ENCODE results near the gene SENP3.

The SENP3 gene

DNA sequence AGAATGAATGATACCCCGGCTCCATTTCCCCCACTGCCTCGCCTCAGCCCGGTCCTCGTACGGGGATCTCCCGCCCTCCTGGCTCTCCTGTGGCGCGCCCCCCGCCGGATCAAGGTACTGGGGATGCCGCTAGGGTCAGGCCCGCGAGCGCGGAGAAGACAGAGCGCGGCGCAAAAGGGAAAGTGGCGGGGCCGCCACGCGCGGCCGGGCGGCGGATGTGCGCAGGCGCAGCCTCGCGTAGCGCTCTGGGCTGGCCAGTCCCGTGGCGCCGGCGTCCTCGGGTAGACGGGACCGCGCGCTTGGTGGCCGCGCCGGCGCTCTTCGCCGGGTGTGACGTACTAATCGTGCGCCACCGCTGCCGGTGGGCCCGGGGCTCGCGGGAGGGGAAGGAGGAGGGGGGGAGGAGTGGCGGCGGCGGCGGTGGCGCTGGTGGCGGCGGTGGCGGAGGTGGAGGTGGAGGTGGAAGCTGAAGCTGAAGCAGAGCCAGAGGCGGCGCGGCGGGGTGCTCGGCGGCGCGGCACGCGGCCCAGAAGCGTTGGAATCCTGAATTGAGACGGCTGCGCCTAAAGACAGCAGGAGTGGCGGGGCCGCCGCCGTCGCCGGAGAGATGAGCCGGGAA is at the start of gene SENP3:
Gene SENP3, plus strand, starts transcription at position 331 of the 619 bp plus-strand sequence. CDS start 1,158 bp downstream, outside the sequence.
- DNase-seq: peak; percentile 95

DNA sequence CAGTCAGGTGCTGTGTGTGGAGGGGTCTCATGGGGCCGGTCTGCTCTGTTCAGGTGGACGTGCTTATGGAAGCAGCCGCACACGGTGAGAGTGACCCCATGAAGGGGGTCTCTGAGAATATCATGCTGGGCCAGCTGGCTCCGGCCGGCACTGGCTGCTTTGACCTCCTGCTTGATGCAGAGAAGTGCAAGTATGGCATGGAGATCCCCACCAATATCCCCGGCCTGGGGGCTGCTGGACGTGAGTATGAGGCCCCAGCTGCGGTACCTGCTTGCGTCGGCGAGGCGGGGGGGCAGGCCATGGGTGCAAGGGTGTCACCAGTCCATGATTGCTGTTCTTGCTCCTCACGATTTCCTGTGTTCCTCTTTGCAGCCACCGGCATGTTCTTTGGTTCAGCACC is 49.6 kb upstream of the SENP3 start:
- no peak for DNase-seq

DNA sequence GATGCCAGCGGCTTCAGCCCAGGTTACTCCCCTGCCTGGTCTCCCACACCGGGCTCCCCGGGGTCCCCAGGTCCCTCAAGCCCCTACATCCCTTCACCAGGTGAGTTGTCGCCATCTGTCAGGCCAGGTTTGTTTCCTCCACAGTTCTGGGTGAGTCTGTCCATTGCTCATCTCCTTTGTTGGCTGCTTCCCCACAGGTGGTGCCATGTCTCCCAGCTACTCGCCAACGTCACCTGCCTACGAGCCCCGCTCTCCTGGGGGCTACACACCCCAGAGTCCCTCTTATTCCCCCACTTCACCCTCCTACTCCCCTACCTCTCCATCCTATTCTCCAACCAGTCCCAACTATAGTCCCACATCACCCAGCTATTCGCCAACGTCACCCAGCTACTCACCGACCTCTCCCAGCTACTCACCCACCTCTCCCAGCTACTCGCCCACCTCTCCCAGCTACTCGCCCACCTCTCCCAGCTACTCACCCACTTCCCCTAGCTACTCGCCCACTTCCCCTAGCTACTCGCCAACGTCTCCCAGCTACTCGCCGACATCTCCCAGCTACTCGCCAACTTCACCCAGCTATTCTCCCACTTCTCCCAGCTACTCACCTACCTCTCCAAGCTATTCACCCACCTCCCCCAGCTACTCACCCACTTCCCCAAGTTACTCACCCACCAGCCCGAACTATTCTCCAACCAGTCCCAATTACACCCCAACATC is 48.7 kb upstream of the SENP3 start:
- peak; percentile 51 for DNase-seq

DNA sequence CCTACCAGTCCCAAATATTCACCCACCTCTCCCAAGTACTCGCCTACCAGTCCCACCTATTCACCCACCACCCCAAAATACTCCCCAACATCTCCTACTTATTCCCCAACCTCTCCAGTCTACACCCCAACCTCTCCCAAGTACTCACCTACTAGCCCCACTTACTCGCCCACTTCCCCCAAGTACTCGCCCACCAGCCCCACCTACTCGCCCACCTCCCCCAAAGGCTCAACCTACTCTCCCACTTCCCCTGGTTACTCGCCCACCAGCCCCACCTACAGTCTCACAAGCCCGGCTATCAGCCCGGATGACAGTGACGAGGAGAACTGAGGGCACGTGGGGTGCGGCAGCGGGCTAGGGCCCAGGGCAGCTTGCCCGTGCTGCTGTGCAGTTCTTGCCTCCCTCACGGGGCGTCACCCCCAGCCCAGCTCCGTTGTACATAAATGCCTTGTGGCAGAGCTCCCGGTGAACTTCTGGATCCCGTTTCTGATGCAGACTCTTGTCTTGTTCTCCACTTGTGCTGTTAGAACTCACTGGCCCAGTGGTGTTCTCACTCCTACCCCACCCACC is 47.8 kb upstream of the SENP3 start:
- DNase-seq: peak; percentile 63

DNA sequence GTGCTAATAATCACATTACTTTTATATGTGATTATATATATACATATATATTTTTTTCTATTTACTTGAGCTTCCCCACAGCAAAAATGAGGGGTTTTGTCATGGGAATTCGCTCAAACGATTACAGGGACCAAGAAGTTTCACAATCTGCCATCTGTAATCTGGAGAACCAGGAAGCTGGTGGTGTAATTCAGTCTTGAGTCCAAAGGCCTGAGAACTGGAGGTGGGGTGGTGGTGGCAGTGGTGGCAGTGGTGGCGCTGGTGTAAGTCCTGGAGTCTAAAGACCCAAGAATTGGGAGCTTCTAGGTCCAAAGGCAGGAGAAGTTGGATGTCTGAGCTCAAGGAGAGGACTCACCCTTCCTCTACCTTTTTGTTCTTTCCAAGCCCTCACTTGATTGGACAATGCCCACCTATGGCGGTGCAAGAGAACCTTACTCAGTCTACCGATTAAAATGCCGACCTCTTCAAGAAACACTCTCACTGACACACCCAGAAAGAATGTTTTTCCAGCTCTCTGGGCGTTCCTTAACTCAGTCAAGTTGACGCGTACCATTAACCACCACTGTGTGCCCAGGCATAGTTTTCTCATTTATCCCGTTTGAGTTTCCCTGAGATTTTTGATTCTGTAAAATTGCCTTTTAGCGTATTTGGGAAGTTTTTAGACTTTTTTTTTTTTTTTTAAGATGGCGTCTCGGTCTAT is 45.7 kb upstream of the SENP3 start:
- no peak for DNase-seq

DNA sequence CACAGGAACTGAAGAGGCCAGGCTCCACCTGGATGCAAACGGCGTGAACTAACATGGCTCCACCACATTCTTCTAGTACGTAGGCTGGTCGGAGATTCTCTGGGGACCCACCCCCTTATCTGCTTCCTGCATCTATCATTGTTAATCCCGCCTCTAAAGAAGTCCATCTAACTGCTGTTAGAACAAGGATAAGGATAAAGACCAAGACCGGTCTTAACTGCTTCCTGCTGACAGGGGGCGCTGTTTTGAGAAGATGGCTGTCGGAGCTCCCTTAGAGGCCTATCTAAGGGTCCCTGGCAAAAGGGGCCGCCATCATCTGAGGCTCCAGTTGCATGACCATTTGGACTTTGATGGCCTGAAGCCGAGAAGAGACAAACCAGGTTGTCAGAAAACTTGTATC is 38.7 kb upstream of the SENP3 start:
- no peak for DNase-seq

DNA sequence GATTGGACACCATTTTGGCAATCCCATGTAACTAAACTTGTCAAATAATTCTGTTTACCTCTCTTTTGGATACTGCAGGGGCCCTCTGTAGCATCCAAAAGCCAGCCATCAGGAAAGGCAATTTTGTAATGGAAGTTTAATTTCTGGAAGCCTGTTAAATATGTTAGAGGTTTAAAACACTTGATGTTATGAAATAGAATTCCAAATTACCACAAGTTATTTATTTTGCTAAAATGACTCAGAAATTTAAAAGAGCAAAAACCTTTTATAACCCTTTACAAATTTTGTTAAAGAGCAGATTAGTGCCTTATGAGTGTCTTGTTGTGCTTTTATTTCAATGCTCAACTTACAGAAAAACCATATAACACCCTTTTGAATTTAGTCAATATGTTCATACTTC is 32.9 kb upstream of the SENP3 start:
- no peak for DNase-seq

DNA sequence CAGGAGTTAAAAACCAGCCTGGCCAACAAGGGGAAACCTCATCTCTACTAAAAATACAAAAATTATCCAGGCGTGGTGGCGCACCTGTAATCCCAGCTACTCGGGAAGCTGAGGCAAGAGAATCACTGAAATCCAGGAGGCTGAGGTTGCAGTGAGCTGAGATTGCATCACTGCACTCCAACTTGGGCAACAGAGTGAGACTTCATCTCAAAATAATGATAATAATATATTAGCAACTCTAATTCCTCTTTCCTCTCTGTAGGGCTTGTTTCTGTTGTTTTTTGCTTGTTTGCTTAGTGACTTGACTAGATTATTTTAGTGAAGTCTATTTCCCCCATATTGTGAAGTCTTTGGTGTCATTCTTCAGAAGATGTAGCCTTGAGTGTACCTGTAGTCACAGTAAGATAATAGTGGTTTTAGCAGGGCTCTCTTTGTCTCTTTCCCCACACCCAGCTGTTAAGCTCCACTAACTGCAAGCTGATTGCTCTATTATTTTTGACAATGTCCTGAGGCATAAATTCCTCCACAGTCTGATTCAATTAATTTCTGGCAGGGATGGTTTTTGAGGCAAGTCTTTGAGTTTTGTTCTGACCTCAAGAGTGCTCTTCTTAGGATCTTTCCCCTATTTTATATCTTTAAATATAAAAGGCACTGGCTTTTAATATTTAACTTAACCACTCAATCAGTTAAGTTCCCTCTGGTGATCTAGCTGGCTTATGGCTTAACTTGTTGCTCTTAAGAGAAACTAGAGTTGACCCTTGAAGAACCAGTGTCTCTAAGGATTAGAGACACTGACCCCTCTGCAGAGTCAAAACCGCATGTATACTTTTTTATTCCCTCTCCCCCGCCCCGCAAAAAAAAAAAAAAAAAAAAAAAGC is 31.5 kb upstream of the SENP3 start:
- DNase-seq: no peak

DNA sequence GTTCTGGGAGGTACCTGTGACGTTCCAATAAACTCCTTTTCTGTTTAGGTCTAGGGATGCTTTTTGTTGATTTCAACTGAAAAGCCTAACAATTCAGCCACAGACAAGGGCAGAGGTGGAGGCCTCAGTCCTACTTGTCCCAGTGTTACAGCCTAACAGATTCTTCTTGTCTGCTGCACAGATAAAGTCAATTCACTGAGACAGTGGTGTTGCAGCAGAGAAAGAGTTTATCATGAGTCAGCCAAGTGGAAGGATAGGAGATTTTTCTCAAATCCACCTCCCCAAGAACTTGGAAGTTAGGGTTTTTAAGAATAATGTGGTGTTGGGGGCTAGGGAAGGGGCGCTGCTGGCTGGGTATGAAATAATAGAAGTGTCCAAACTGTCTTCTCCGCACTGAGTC is 23.7 kb upstream of the SENP3 start:
- DNase-seq: no peak

DNA sequence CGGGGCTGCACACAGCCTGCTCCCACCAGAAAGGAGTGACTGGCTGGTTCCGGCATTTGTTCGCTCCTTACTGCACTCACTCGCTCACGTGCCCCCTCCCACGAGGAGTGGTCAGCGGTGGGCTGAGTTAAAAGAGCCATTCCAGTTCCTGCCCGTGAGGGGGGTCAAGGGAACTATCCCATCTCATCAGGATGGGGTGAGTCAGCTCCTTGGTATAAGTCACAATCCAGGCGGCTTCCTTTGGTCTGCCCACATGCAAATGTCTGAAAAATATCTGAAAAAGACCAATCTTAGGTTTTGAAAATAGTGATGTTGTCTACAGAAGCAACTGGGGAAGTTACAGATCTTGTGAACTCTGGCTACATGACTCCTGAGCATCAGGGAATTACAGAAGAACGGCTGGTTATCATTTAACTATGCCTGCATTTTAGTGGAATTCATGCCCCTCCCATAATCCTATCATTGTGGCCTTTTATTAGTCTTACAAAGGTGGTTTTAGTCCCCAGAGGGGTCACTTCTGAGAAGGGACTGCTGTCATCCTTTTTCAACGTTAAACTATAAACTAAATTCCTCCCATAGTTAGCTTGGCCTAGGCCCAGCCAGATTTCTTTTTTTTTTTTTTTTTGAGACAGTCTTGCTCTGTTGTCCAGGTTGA is 22.7 kb upstream of the SENP3 start:
- no peak for DNase-seq

DNA sequence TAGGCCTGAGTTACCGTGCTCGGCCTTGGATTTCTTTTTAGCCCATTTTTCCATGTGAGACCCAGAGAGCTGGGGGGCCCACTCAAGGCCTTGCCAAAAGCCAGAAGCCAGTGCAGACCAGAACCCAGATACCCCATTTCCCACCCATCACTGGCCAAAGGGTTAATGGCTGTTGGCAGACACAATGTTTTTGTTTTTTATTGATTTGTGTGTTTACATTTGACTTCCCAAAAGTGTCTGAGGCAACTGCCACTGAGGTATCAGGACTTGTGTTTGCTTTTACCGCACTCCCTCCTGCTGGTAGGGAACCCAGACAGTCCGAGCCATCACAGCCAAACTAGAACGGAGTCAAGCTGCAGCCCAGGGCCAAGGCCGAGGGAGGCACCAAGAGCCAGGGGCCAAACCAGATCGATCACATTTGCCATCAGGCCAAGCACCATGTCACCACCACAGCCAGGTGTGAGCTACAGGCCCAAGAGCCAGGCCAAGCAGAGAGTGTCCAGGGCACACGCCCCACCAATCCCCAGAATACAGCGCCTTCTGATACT is 20.6 kb upstream of the SENP3 start:
- DNase-seq: no peak

DNA sequence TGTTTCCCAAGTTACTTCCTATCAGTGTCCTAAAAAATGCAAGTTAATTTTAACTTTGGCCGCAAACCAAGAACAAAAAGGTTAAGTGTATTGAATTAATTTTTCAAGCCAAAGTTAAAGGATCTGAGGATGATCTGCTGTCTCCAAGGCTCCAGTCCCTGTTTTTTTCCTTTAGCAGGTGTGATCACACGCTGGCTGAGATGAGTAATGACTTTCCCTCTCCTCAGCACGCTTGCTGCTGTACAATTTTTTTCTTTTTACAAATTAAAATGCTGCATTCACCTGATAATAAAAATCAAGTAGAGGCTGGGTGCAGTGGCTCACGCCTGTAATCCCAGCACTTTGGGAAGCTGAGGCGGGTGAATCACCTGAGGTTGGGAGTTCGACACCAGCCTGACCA is 16.8 kb upstream of the SENP3 start:
- no peak for DNase-seq

DNA sequence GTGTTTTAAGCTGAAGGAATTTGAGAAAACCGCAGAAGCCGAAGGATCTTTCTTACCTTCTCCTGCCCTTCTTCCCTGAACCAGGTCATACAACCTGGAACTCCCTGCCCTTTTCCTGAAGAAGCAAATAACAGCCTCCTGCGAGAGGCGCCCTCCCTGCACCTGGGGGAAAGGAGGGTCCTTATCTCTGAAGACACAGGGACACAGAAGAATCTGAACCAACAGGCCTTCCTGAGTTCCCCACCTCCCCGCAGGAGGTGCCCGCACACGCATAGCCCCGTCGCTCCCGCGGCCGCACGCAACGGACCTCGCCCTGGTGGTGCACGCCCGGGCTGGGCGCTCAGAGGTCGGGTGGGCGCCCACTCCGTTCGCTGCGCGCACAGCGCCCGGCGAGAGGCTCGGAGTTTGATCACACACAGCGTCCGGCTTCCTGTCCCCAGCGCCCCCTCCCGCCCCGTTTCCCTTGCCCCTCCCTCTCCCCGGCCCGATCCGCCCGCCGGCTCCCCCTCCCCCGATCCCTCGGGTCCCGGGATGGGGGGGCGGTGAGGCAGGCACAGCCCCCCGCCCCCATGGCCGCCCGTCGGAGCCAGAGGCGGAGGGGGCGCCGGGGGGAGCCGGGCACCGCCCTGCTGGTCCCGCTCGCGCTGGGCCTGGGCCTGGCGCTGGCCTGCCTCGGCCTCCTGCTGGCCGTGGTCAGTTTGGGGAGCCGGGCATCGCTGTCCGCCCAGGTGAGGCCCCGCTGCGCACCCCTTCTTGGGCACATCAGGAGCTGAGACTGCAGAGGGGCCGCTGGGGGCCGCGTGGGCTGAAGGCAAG is 12.9 kb upstream of the SENP3 start, which contains the start of gene TNFSF12:
Gene TNFSF12, plus strand, starts transcription at position 474 of the 816 bp plus-strand sequence. Its CDS starts 96 bp downstream, at position 570.
- DNase-seq: peak; percentile 82

DNA sequence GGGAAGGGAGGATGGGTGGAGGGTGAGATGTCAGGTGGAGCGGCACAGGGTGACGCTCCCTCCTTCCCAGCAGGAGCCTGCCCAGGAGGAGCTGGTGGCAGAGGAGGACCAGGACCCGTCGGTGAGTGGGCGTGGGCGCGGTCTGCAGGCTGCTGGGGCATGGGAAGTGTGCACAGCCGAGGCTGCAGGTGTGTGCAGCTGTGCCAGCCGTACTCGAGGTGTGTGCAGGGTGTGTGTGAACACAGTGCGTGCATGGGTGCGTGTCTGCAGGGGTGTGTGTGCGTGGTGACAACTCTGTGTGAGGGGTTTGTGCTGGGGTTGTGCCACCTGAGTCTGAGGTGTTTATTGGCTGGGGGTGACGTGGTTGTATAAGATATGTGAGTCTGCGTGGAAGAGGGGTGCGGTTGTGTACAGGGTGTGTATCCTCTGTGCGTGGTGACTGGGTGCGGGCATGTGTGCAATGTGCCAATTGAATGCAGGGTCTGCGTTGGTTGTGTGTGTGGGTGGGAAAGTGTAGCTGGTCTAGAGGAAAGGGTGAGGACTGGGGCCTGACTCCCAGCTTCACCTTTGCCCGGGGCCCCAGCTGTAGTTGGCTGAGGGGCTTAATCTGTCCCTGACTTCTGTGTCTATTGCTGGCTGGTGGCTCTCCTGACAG is 12.2 kb upstream of the SENP3 start:
- no peak for DNase-seq

DNA sequence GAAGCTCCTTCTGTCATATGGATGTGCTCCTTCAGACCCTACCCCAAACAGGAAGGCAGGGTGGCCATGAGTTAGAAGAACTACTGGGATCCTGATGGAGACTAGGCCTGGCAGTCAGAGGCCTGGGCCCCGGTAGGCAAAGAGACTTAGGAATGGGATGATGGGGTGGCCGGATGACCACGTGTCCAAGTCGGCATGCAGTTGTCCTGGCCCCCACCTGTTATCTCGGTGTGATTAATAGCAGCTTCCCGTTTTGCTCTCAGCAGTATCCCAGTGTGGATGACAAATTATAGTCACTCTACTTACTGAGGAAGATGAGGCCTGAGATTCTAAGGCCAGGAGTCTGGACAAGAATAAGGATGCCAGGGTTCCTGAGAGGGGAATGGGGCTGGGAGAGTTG is 11.4 kb upstream of the SENP3 start:
- no peak for DNase-seq

DNA sequence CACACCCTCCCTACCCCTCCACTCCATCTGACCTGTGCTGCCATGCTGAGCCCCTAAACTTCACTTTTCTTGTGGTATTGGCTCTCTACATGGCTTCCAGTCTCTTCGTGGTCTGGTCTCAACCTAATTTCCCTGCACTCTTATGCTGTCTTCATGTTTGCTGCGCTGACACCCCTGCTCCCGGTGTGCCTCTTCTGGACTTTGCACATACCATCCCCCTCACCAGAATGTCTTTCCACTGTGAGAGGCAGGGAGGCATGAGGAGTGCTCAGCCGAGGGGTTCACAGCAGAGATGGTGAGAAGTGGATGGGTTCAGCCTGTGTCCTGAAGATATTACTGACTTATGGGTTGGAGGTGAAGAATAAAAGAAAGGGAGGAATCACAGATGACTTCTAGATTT is 10.3 kb upstream of the SENP3 start:
- DNase-seq: no peak

DNA sequence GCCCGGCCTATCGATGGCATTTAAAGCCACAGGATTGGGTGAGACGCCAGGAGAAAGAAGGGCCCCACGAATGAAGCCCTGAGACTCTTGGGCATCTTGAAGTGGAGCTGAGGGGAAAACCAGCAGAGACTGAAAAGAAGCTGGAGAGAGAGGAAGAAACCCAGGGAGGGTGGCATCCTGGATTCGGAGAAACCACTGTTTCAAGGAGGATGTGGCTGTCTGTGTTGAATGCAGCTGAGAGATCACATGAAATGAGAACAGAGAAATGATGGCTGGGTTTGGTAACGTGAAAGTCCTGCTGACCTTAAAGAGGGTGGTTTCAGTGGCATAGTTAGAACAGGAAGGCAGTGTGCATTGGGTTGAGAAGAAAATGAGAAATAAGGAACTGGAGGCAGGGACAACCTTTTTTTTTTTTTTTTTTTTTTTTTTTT is 9.1 kb upstream of the SENP3 start:
- DNase-seq: no peak

DNA sequence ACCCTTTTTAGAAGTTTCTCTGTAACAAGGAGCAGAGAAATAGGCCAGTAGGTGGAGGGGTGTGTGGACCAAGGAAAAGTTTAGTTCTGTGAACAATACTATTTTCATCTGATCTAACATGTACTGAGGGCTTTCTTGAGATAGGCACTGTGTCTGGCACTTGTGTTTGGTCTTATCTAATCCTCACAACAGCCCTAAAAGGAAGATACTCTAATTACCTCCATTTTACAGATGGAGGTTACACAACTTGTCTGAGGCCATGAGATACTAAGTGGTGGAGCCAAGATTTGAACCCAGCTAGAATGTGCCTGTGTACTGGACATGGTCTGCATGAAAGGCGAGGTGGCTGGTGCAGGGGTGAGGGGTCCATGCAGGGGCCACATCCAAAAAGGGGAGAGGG is 8.4 kb upstream of the SENP3 start:
- no peak for DNase-seq

DNA sequence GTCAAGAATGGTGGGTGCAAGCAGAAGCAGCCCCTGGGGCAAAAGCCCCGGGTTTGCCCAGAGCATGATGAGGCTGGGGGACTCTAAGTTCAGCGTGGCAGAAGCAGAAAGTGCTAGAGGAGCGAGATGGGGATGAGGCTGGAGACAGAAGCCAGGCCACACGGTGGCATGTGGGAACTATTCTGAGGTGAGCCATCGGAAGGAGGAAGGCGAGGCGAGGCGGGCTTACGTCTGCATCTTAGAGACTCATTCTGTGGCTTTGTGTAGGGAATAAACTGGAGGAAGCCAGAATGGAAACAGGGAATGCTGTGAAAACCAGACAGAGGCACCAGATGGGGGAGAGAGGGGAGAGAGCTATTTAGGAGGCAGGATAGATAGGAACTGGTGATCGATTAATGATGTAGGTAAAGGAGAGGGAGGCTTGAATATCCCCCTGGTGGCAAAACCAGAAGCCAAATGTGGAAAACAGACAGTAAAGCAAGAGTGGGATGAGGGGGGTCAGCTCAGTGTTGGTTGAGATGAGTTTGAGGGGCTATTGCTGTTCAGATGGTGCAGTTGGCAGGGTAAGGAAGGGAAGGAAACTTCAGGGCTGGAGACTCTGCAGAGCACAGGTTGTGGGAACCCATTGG is 6.3 kb upstream of the SENP3 start:
- no peak for DNase-seq

DNA sequence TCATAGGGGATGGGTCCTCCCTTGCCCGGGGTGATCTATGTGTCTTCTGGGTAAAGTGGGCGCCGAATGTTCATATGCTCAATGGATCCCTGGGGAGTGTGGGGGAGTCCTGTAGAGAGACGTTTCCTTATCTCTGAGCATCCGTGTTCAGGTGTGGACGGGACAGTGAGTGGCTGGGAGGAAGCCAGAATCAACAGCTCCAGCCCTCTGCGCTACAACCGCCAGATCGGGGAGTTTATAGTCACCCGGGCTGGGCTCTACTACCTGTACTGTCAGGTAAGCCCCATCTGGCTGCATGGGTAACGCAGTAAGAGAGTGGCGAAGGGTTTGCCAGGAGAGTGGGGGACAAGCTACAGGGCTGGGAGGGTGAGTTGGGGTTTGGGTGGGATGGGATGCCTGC is 5.1 kb upstream of the SENP3 start:
- no peak for DNase-seq

Data from islet precursor cell (in vitro differentiated cells).